NCI-H1092 (cell line): ENCODE data around the gene RRP8.

Experiments
- DNase-seq: peaks from one replicate; lab custom pipeline; 2025; lab: John Stamatoyannopoulos, UW

Gene RRP8

DNA sequence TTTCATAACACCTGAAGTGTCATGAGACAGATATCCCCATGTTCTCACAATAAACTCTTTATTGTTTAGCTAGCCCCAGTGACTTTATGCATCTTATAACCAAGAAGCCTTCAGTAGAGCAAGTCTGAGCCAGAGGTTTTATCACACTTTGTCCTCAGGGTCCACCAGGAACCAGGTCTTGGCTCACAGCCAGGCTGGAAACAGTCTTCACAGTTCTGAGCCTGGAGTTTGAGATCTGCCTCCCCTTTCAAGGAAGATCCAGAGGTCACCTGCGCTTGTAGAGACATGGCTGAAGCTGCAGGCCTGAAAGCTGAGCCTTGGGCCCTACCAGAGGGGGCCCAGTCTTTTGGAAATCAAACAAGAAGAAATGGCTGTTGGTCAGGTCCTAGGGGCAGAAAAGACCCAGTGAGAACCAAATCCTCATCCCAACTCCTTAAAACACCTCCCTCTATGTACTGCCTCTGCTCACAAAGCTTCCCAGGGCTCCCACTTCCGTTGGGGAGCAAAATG is 3.5 kb downstream of the RRP8 start:
- DNase-seq = no peak

GRCh38 chr11:6599449-6599848 is 4.0 kb downstream of the RRP8 start:
- no peak for DNase-seq

- DNase-seq = no peak
Observed at GRCh38 chr11:6598555-6598954, 4.9 kb downstream of the RRP8 start.

- no peak for DNase-seq
Observed at GRCh38 chr11:6596239-6596877, 7.1 kb downstream of the RRP8 start.

- DNase-seq = no peak
Observed at GRCh38 chr11:6594142-6594768, 9.2 kb downstream of the RRP8 start.

GRCh38 chr11:6588018-6588417 is 15.4 kb downstream of the RRP8 start:
- DNase-seq = no peak

GRCh38 chr11:6587360-6587953 is 16.0 kb downstream of the RRP8 start:
- no peak for DNase-seq

DNA sequence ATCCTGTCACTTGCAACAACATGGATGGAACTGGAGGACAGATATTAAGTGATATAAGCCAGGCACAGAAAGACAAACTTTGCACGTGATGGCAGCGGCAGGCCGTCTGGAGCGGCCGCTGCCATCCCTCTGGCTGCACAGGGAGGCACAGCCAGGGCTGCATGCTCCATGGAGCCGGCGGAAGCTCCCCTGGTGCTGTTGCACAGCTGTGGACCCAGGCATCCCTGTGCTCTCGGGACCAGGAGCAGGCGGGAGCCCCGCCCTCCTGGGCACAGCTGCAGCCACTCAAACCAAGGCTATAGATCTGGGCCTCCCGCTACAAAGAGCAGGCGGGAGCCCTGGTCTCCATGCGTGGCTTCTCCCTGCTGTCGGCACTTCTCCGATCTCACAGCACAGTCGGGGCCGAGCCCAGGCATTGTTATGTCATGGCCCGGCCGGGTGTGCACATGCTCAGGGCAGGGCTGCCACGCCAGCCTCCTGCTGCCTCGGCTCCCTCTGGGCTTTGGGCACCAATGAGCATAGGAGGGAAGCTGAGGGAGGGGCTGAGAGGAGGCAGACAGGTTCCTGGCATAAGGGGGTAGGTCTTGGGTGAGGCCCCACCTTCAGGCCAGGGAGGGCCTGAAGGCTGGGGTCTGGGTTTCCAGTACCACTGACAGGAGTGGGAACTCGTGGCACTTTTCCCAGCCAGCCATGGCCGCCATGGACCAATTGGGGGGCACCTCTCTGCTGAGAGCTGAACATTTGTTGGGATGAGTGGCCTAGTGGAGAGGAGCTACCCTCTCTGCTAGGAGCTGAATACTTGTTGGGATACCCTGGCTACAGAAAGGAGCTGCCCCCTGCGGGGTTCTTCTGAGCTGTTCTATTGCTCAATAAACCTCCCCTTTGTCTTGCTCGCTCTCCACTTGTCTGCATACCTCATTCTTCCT is 16.7 kb downstream of the RRP8 start:
- DNase-seq = no peak

DNA sequence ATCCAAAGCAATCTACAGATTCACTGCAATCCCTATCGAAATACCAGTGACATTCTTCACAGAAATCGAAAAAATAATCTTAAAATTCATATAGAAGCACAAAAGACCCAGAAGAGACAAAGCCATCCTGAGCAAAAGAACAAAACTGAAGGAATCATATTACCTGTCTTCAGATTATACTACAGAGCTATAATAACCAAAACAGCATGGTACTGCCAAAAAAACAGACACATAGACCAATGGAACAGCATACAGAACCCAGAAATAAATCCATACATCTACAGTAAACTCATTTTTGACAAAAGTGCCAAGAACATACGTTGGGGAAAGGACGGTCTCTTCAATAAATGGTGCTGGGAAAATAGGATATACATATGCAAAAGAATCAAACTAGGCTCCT is 18.9 kb downstream of the RRP8 start:
- DNase-seq = no peak

DNA sequence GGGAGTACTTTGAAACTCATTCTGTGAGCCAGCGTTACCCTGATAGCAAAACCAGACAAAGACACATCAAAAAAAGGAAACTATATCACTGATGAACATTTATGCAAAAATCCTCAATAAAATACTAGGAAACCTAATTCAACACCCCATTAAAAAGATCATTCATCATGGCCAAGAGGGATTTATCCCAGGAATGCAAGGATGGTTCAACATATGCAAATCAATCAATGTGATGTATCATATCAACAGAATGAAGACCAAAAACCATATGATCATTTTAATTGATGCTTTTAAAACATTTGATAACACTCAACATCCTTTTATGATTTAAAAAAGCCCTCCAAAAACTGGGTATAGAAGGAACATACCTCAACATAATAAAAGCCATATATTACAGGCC is 19.8 kb downstream of the RRP8 start:
- no peak for DNase-seq

- DNase-seq = no peak
Observed at GRCh38 chr11:6579681-6580080, 23.7 kb downstream of the RRP8 start.

DNA sequence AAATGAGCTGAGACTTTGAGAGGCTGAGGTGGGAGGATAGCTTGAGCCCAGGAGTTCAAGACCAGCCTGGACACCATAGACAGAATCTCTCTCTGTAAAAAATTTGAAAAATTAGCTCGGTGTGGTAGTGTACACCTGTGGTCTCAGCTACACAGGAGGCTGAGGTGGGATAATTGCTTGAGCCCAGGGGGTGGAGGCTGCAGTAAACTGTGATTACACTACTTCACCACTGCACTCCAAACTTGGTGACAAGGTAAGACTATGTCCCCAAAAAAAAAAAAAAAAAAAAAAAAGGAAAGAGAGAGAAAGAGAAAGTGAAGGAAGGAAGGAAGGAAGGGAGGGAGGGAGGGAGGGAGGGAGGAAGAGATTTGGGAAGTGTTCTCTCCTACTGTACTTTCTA is 25.3 kb downstream of the RRP8 start:
- no peak for DNase-seq

GRCh38 chr11:6576471-6577373 is 26.7 kb downstream of the RRP8 start:
- DNase-seq = peak; percentile 78

DNA sequence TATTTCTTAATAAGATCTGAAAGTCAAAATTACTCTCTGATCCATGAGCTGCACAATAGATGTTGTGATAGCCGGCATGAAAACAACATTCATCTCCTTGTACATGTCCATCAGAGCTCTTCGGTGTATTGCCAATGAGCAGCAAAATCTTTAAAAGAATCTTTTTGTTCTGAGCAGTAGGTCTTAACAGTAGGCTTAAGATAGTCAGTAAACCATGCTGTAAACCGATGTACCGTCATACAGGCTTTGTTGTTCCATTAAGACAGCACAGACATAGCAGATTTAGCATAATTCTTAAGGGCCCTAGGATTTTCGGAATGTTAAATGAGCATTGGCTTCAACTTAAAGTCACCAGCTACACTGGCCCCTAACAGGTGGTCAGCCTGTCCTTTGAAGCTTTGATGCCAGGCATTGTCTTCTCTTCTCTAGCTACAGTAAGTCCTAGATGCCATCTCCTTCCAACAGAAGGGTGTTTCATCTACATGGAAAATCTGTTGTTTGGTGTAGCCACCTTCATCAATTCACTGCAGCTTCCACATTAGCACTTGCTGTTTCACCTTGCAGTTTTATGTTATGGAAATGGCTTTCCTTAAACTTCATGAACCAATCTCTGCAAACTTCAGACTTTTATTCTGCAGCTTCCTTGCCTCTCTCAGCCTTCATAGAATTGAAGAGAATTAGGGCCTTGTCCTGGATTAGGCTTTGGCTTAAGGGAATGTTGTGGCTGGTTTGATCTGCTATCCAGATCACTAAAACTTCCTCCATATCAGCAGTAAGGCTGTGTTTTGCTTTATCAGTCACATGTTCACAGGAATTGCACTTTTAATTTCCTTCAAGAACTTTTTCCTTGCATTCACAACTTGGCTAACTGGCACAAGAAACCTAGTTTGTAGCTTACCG is 28.4 kb downstream of the RRP8 start:
- no peak for DNase-seq

- no peak for DNase-seq
Observed at GRCh38 chr11:6572215-6572614, 31.2 kb downstream of the RRP8 start.

- DNase-seq = no peak
Observed at GRCh38 chr11:6571434-6572008, 31.9 kb downstream of the RRP8 start.

DNA sequence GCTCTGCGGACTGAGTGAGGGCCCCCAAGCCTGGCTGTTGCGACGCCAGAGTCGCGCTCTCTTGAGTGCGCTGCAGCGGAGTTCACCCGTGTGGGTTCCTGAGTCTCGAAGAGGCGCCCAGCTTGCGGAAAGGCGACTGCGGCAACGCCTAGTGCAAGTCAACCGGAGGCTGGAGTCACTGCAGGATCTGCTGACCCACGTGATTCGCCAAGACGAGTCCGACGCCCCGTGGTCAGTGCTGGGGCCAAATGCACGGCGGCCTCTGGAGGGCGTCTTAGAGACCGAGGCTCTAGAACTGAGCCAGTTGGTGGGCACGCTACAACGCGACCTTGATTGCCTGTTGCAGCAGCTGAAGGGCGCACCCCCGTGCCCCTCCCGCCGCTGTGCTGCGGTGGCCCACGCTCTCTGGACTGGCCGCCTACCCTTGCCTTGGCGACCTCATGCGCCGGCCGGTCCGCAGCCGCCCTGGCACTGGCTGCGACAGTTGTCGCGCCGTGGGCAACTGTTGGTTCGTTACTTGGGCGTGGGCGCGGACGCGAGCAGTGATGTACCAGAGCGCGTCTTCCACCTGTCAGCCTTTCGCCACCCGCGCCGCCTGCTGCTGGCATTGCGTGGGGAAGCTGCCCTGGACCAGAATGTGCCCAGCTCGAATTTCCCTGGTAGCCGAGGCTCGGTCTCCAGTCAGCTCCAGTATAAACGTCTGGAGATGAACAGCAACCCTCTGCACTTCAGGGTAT is 32.6 kb downstream of the RRP8 start:
- no peak for DNase-seq

- DNase-seq = no peak
Observed at GRCh38 chr11:6569706-6570105, 33.7 kb downstream of the RRP8 start.
